CD4-positive, alpha-beta T cell (primary cell): ENCODE results near the gene PARVB. TPM values are rescaled to one million over a fixed set of nuclear protein-coding genes. Genes with fewer than 3 reads are reported as not detected.

Experiments used
- ATAC-seq: fragments of 200-7000 bp; cut with Tn5 transposase; one replicate; pipeline ENCODE4 v1.10.0; 2022; ENCODE audit warnings: mild to moderate bottlenecking; ENCODE audit not compliant: poor library complexity
- CTCF ChIA-PET: fragments of 350-600 bp; sonication (Branson Sonifier 250); formaldehyde crosslinking; loops from one replicate; lab custom pipeline; 2021; ENCODE audit warnings: antibody characterized with exemption, inconsistent platforms; lab: Charles Lee
- POLR2A ChIA-PET: fragments of 350-600 bp; sonication (Branson Sonifier 250); formaldehyde crosslinking; loops from one replicate; lab custom pipeline; 2021; ENCODE audit warnings: antibody characterized with exemption, inconsistent platforms; lab: Charles Lee
- DNase-seq, 14 experiments: peaks; one replicate each; pipeline ENCODE4 v3.0.0-alpha.2; 2013 to 2020; ENCODE audit warnings: mixed read lengths in 2 of 14
- H3K27ac ChIP-seq, 2 donors: one replicate each; pipeline versions ENCODE4 v1.5.1 to v1.7.0; 2013; ENCODE audit warnings: low read length in 2 of 2, low read depth in 1 of 2, mild to moderate bottlenecking in 1 of 2
- H3K27me3 ChIP-seq, 2 experiments: 1 replicate in 1 of 2; 2 replicates in 1 of 2; pipeline versions ENCODE4 v1.6.1 to v1.7.0; 2013; ENCODE audit warnings: low read length in 2 of 2, control low read depth in 1 of 2, mild to moderate bottlenecking in 1 of 2, moderate library complexity in 1 of 2; ENCODE audit not compliant: insufficient read depth in 2 of 2, control insufficient read depth in 1 of 2
- H3K36me3 ChIP-seq: one replicate; pipeline ENCODE4 v1.6.1; 2013; ENCODE audit warnings: low read length, control low read depth; ENCODE audit not compliant: insufficient read depth
- H3K4me1 ChIP-seq: one replicate; pipeline ENCODE4 v1.6.1; 2013; ENCODE audit warnings: low read length, control low read depth; ENCODE audit not compliant: insufficient read depth
- H3K4me3 ChIP-seq: one replicate; pipeline ENCODE4 v1.5.1; 2013; ENCODE audit warnings: mild to moderate bottlenecking, low read length, moderate library complexity
- H3K9me3 ChIP-seq, 2 experiments: 1 replicate in 1 of 2; 2 replicates in 1 of 2; pipeline versions ENCODE4 v1.6.1 to v1.7.0; 2013; ENCODE audit warnings: low read length in 2 of 2, mild to moderate bottlenecking in 2 of 2, control low read depth in 1 of 2, moderate library complexity in 1 of 2; ENCODE audit not compliant: control insufficient read depth in 1 of 2, insufficient read depth in 1 of 2
- H3K27ac Mint-ChIP-seq: one replicate; pipeline ENCODE4 v1.8.0; 2020; ENCODE audit warnings: mixed read lengths
- H3K27me3 Mint-ChIP-seq: one replicate; pipeline ENCODE4 v1.8.0; 2021; ENCODE audit warnings: mixed read lengths
- H3K36me3 Mint-ChIP-seq: one replicate; pipeline ENCODE4 v1.8.0; 2021; ENCODE audit warnings: low read depth, mixed read lengths
- H3K4me1 Mint-ChIP-seq: one replicate; pipeline ENCODE4 v1.8.0; 2021; ENCODE audit warnings: low read depth, mixed read lengths
- H3K4me3 Mint-ChIP-seq: one replicate; pipeline ENCODE4 v1.8.0; 2020; ENCODE audit warnings: mild to moderate bottlenecking, mixed read lengths
- H3K9me3 Mint-ChIP-seq: one replicate; pipeline ENCODE4 v1.8.0; 2020; ENCODE audit warnings: mixed read lengths
- intact Hi-C, 2 experiments: fragments of 100-400 bp; cut with DNase I in 1 of 2; cut with micrococcal nuclease in 1 of 2; formaldehyde crosslinking; loops; one replicate each; pipeline versions ENCODE4 v1.15.1 to v1.9.0; 2023 to 2025; cut with DNase I, micrococcal nuclease
- total RNA-seq, 174 experiments: library from RNA in 2 of 174; stranded (reverse) in 2 of 174; gene quantifications; one replicate each; pipeline ENCODE4 v1.2.3 and lab custom pipeline; 2021 to 2026
- TF ChIP-seq, protein P1 (sequence below): fragments of 200-600 bp; IDR thresholded peaks from one replicate; pipeline ENCODE4 v1.8.0; 2022; ENCODE audit warnings: antibody characterized with exemption, mild to moderate bottlenecking

PARVB gene
- total RNA-seq, 2 experiments from 2014 or later = 6.2 to 6.4 TPM

DNA sequence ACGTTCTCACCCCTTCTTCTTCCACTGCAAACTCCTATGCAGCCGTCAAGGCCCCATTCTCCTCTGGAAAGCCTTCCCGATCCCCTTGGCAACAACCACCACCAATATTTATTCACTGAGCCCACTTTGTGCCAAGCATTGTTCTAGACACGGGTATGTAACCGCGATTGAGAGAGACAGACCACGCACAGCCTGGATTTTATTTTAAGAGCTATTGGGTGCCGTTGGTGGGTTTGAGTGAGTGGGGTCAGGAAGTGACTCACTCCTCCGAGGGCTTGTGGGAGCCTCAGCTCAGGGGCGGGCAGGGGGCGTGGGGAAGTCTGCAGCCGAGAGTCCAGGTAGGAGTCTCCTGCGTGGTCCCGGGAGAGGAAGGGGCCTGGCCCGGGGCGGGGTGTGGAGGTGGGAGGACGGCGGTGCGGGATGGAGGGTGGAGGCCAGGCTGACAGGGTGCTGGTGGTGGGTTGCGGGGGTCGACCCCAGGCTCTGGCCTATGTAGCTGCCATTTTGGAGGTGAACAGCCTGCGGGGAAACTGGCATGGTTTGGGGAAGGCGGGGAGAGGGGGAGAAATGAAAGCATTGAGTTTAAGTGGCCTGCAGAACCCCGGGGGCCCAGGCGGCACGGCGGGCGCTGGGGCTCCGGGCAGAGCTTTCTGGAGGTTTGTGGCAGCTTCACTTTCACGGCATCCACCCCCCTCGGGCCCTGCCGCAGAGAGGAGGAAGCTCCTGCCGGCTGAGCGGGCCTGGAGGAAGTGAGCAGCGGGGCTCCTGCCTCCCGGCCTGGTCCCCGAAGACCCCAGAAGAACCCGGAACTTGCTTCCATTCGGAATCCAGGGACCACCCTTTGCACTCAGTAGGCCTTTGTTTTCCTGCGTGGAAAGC lies 157.2 kb downstream of the PARVB start:
- Histone ChIP-seq H3K27ac (peak overlapping the region; percentile 75 to 77), H3K9me3 (no peaks in the 10 kb centered on the region), H3K4me1 (peaks cover 31% of the 10 kb centered on the region), H3K4me3 (peak overlapping the region; percentile 88), H3K27me3 (no peaks in the 10 kb centered on the region), H3K36me3 (peaks cover 26% of the 10 kb centered on the region)
- peaks cover 16% of the 10 kb centered on the region for H3K36me3 Mint-ChIP-seq
- H3K27me3 Mint-ChIP-seq = no peaks in the 10 kb centered on the region
- intact Hi-C loops = loop anchor here (2.0 to 10.0 kb wide), 7 partner anchors 99 to 484 kb away; partner anchors contain the start of genes RTL6 (in 1 of the 2) and SAMM50 (in 1 of the 2)
- peak overlapping the region; percentile 88 for H3K27ac Mint-ChIP-seq
- peaks cover 40% of the 10 kb centered on the region for H3K4me1 Mint-ChIP-seq
- H3K9me3 Mint-ChIP-seq = no peaks in the 10 kb centered on the region
- ATAC-seq (peak; percentile 81), DNase-seq (peak; percentile 36 to 82 (median 66))
- TF ChIP-seq, protein P1, sequence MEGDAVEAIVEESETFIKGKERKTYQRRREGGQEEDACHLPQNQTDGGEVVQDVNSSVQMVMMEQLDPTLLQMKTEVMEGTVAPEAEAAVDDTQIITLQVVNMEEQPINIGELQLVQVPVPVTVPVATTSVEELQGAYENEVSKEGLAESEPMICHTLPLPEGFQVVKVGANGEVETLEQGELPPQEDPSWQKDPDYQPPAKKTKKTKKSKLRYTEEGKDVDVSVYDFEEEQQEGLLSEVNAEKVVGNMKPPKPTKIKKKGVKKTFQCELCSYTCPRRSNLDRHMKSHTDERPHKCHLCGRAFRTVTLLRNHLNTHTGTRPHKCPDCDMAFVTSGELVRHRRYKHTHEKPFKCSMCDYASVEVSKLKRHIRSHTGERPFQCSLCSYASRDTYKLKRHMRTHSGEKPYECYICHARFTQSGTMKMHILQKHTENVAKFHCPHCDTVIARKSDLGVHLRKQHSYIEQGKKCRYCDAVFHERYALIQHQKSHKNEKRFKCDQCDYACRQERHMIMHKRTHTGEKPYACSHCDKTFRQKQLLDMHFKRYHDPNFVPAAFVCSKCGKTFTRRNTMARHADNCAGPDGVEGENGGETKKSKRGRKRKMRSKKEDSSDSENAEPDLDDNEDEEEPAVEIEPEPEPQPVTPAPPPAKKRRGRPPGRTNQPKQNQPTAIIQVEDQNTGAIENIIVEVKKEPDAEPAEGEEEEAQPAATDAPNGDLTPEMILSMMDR = no peak
- POLR2A ChIA-PET = interaction anchor here (0.6 to 1.9 kb wide), 17 partner anchors 9 to 994 kb away, joined by 3 to 9 read pairs (median 3); partner anchors contain the start of genes SAMM50 and TTLL12
- H3K4me3 Mint-ChIP-seq = peak overlapping the region; percentile 85
- CTCF ChIA-PET = interaction anchor here (1.0 to 3.6 kb wide), 2 partner anchors 12 to 188 kb away, joined by 3 to 10 read pairs; no protein-coding TSS in a partner anchor

DNA sequence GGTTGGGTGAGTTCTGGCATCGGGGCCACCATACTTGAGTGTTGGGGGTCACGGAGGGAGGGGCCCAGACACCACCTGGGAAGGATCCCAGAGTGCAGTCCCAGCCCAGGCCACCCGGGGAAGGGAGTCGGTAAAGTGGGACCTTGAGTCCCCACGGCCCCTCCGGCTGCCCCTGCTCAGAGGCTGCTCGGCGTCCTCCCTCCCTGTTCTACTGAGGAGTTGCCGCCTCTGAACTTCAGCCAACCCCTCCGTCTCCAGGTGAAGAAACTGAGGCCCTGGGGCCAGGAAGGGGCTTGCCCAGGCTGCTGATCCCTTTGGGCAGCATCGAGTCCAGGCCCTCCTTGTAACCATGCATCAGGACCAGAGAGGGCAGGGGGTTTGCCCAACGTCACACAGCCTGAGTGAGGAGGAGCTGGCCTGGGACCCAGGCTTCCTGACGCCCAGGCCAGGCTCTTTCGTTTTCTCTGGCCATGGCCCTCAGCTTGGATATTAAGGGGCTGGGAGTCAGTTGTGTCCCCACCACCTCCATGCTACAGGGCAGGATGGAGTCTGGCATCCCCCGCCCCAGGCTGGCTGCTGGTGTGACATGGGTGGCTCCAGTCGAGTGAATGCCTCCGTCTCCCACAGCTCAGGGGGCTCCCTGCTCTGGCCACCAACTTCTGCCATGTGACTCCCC lies 157.9 kb downstream of the PARVB start:
- intact Hi-C loops = loop anchor here (2.0 to 10.0 kb wide), 7 partner anchors 100 to 483 kb away; partner anchors contain the start of genes RTL6 (in 1 of the 2) and SAMM50 (in 1 of the 2)
- H3K9me3 ChIP-seq = no peaks in the 10 kb centered on the region
- H3K4me3 ChIP-seq = peak overlapping the region; percentile 88
- H3K27ac ChIP-seq = peak overlapping the region; percentile 75 to 77
- POLR2A ChIA-PET = interaction anchor here (1.0 to 1.9 kb wide), 10 partner anchors 9 to 482 kb away, joined by 3 to 9 read pairs (median 4); partner anchors contain the start of gene SAMM50
- peak; percentile 8 for ATAC-seq
- TF ChIP-seq, protein P1 = no peak
- H3K4me3 Mint-ChIP-seq = peak overlapping the region; percentile 85
- H3K36me3 Mint-ChIP-seq = peaks cover 17% of the 10 kb centered on the region
- no peaks in the 10 kb centered on the region for H3K9me3 Mint-ChIP-seq
- H3K27me3 Mint-ChIP-seq = no peaks in the 10 kb centered on the region
- CTCF ChIA-PET = interaction anchor here (1.0 to 3.6 kb wide), 2 partner anchors 189 to 503 kb away, joined by 3 to 10 read pairs; no protein-coding TSS in a partner anchor
- H3K4me1 ChIP-seq = peaks cover 31% of the 10 kb centered on the region
- H3K27me3 ChIP-seq = no peaks in the 10 kb centered on the region
- peak in 6 of 14 experiments; percentile 6 to 45 (median 17) for DNase-seq
- peaks cover 29% of the 10 kb centered on the region for H3K36me3 ChIP-seq
- peak overlapping the region; percentile 88 for H3K27ac Mint-ChIP-seq
- H3K4me1 Mint-ChIP-seq = peaks cover 40% of the 10 kb centered on the region
